ENCODE measurements around the gene CCDC192. TPM values are rescaled to one million over a fixed set of nuclear protein-coding genes. Genes with fewer than 3 reads are reported as not detected.

Gene CCDC192
- total and polyA plus RNA-seq, 2 experiments from 2014 or later: 0.40 TPM; not detected in 1

Other genes starting within 250 kb of the CCDC192 start
- 64.7 and 65.8 TPM in 2 replicates for gene PRRC1, start 185.8 kb upstream of the CCDC192 start, total RNA-seq (2014; rRNA removed; shearing (Covaris generic))
- 70.7 and 72.6 TPM in 2 replicates for gene PRRC1, start 185.8 kb upstream of the CCDC192 start, polyA plus RNA-seq (2016; fragmentation: Nextera tagmentation; extraction: Ambion mirVana)
- gene CTXN3, start 54.3 kb upstream of the CCDC192 start, total RNA-seq (2014; rRNA removed; shearing (Covaris generic)): not detected in 2 replicates
- not detected in 2 replicates for gene CTXN3, start 54.3 kb upstream of the CCDC192 start, polyA plus RNA-seq (2016; fragmentation: Nextera tagmentation; extraction: Ambion mirVana)